SK-N-SH treated with all-trans-retinoic acid at 6 μM for 48 hours (cell line): ENCODE results near the gene JMY.

ENCODE experiments used
- ATAC-seq: fragments of 200-7000 bp; cut with Tn5 transposase; 3 replicates; pipeline ENCODE4 v1.9.1; 2020; ENCODE audit warnings: mild to moderate bottlenecking, moderate library complexity
- ARNTL ChIP-seq: fragments of 450-650 bp; formaldehyde crosslinking; IDR thresholded peaks from 2 replicates; pipeline ENCODE4 v1.5.0; 2020; ENCODE audit warnings: low read depth, mild to moderate bottlenecking, moderate library complexity, borderline replicate concordance
- BACH2 ChIP-seq: fragments of 250-450 bp; sonication (Bioruptor Pico); IDR thresholded peaks from 2 replicates; pipeline ENCODE4 v1.9.0; 2021; ENCODE audit warnings: mild to moderate bottlenecking, borderline replicate concordance
- CREB5 ChIP-seq: fragments of 250-450 bp; sonication (Bioruptor Pico); IDR thresholded peaks from 2 replicates; pipeline ENCODE4 v1.5.1; 2020; ENCODE audit warnings: low read depth, mild to moderate bottlenecking, moderate library complexity
- ESRRG ChIP-seq: fragments of 250-450 bp; sonication (Bioruptor Pico); IDR thresholded peaks from 2 replicates; pipeline ENCODE4 v1.6.1; 2021; ENCODE audit warnings: mild to moderate bottlenecking
- GLIS3 ChIP-seq: fragments of 250-450 bp; sonication (Bioruptor Pico); IDR thresholded peaks from 2 replicates; pipeline ENCODE4 v1.5.0; 2020; ENCODE audit warnings: mild to moderate bottlenecking, moderate library complexity
- ISL1 ChIP-seq: fragments of 250-450 bp; sonication (Bioruptor Pico); IDR thresholded peaks from 2 replicates; pipeline ENCODE4 v2.1.2; 2022; ENCODE audit warnings: mild to moderate bottlenecking, moderate library complexity
- OSR1 ChIP-seq: fragments of 250-450 bp; sonication (Bioruptor Pico); IDR thresholded peaks from 2 replicates; pipeline ENCODE4 v1.8.0; 2022; ENCODE audit warnings: moderate library complexity, mild to moderate bottlenecking, inconsistent platforms
- POU6F1 ChIP-seq: fragments of 250-450 bp; sonication (Bioruptor Pico); IDR thresholded peaks from 2 replicates; pipeline ENCODE4 v1.8.0; 2021; ENCODE audit warnings: low read depth, mild to moderate bottlenecking, moderate library complexity, borderline replicate concordance
- PPARA ChIP-seq: fragments of 250-450 bp; sonication (Bioruptor Pico); IDR thresholded peaks from 2 replicates; pipeline ENCODE4 v1.5.0; 2020; ENCODE audit warnings: mild to moderate bottlenecking, borderline replicate concordance
- RARB ChIP-seq: fragments of 250-450 bp; sonication (Bioruptor Pico); IDR thresholded peaks from 2 replicates; pipeline ENCODE4 v1.8.0; 2021; ENCODE audit warnings: mild to moderate bottlenecking, moderate library complexity
- SNAI2 ChIP-seq: fragments of 250-450 bp; sonication (Bioruptor Pico); IDR thresholded peaks from 2 replicates; pipeline ENCODE4 v1.5.0; 2020; ENCODE audit warnings: mild to moderate bottlenecking, moderate library complexity
- TCF4 ChIP-seq: fragments of 250-450 bp; sonication (Bioruptor Pico); IDR thresholded peaks from 2 replicates; pipeline ENCODE4 v1.8.0; 2021; ENCODE audit warnings: mild to moderate bottlenecking, moderate library complexity, borderline replicate concordance
- TSHZ2 ChIP-seq: fragments of 250-450 bp; sonication (Bioruptor Pico); IDR thresholded peaks from 2 replicates; pipeline ENCODE4 v1.5.0; 2020; ENCODE audit warnings: mild to moderate bottlenecking, moderate library complexity
- ZC3H10 ChIP-seq: fragments of 250-450 bp; sonication (Bioruptor Pico); IDR thresholded peaks from 2 replicates; pipeline ENCODE4 v1.5.1; 2021; ENCODE audit warnings: mild to moderate bottlenecking, moderate library complexity
- ZFP3 ChIP-seq: fragments of 250-450 bp; sonication (Bioruptor Pico); IDR thresholded peaks from 2 replicates; pipeline ENCODE4 v1.5.0; 2020; ENCODE audit warnings: mild to moderate bottlenecking, moderate library complexity
- ZFP30 ChIP-seq: fragments of 450-650 bp; formaldehyde crosslinking; IDR thresholded peaks from 2 replicates; pipeline ENCODE4 v1.5.0; 2022; ENCODE audit warnings: mild to moderate bottlenecking, moderate library complexity
- ZNF565 ChIP-seq: fragments of 450-650 bp; formaldehyde crosslinking; conservative IDR thresholded peaks from 2 replicates; pipeline ENCODE4 v1.5.0; 2020; ENCODE audit warnings: low read depth, mild to moderate bottlenecking, moderate library complexity
- ZNF70 ChIP-seq: fragments of 450-650 bp; formaldehyde crosslinking; IDR thresholded peaks from 2 replicates; pipeline ENCODE4 v1.5.0; 2020; ENCODE audit warnings: mild to moderate bottlenecking, moderate library complexity
- ZNF8 ChIP-seq: fragments of 450-650 bp; formaldehyde crosslinking; IDR thresholded peaks from 2 replicates; pipeline ENCODE4 v1.5.0; 2020; ENCODE audit warnings: mild to moderate bottlenecking, moderate library complexity

Gene JMY

GRCh38 chr5:79193643-79194042 lies 42.3 kb upstream of the JMY start:
- TF ChIP-seq OSR1 (CRISPR knock-in tag) (no peak), CREB5 (CRISPR knock-in tag) (no peak), ZFP3 (no peak), PPARA (CRISPR knock-in tag) (no peak), ARNTL (CRISPR knock-in tag) (no peak), TCF4 (no peak), TSHZ2 (CRISPR knock-in tag) (no peak)
- TF ChIP-seq, all 23 proteins: peak for 0
- no peak for ATAC-seq

- peak; percentile 75 for ATAC-seq
These were observed 35.3 kb upstream of the JMY start for GRCh38 chr5:79200573-79201183.

GRCh38 chr5:79201206-79201605 lies 34.7 kb upstream of the JMY start:
- ATAC-seq = no peak; the same call in 1 of the 3 replicates
- TF ChIP-seq ISL1 (CRISPR knock-in tag) (peak; percentile 92), ARNTL (CRISPR knock-in tag) (no peak)

More at GRCh38 chr5:79200573-79201183, 35.3 kb upstream of the JMY start:
- no peak for TF ChIP-seq BACH2 (CRISPR knock-in tag)
- TF ChIP-seq SNAI2 (CRISPR knock-in tag) = no peak

GRCh38 chr5:79202076-79202475 lies 33.9 kb upstream of the JMY start:
- TF ChIP-seq ISL1 (CRISPR knock-in tag) (peak; percentile 41; the same call in 1 of the 2 replicates), ZNF70 (no peak), TSHZ2 (CRISPR knock-in tag) (no peak), ESRRG (CRISPR knock-in tag) (no peak)
- TF ChIP-seq, all 23 proteins: peak for 1
- ATAC-seq = no peak; the same call in 2 of the 3 replicates

- no peak for ATAC-seq
- TF ChIP-seq TSHZ2 (CRISPR knock-in tag) (no peak), OSR1 (CRISPR knock-in tag) (no peak), ZNF8 (CRISPR knock-in tag) (no peak), ZFP30 (CRISPR knock-in tag) (no peak), RARB (CRISPR knock-in tag) (no peak), ESRRG (CRISPR knock-in tag) (no peak), ZNF565 (CRISPR knock-in tag) (no peak), POU6F1 (CRISPR knock-in tag) (no peak), CREB5 (CRISPR knock-in tag) (no peak), PPARA (CRISPR knock-in tag) (no peak), BACH2 (CRISPR knock-in tag) (no peak), ZC3H10 (CRISPR knock-in tag) (no peak), ARNTL (CRISPR knock-in tag) (no peak), TCF4 (no peak), ZNF70 (no peak), GLIS3 (no peak)
These were observed 30.0 kb upstream of the JMY start for GRCh38 chr5:79205965-79206364.
